GF-D8 (cell line): ENCODE data around the gene FAM227B.
"Not testable (repeated sequence)": the region's sequence is repeated elsewhere in the genome, so short reads cannot be mapped to it uniquely, and the experiment has no call there.

ENCODE experiments used
- DNase-seq: peaks from one replicate; lab custom pipeline; 2025; lab: John Stamatoyannopoulos, UW

Gene FAM227B

GRCh38 chr15:49492830-49493229 is 127.8 kb downstream of the FAM227B start:
- DNase-seq, result no peak

- DNase-seq, result no peak
Measured at GRCh38 chr15:49492151-49492550, 128.5 kb downstream of the FAM227B start.

- no peak for DNase-seq
Measured at GRCh38 chr15:49490966-49491365, 129.7 kb downstream of the FAM227B start.

GRCh38 chr15:49485401-49485800 is 135.2 kb downstream of the FAM227B start:
- DNase-seq, result not testable (repeated sequence)

- DNase-seq, result not testable (repeated sequence)
Measured at GRCh38 chr15:49478982-49479381, 141.6 kb downstream of the FAM227B start.

- DNase-seq, result not testable (repeated sequence)
Measured at GRCh38 chr15:49478021-49478420, 142.6 kb downstream of the FAM227B start.

GRCh38 chr15:49473031-49473430 is 147.6 kb downstream of the FAM227B start:
- no peak for DNase-seq

GRCh38 chr15:49472338-49472737 is 148.3 kb downstream of the FAM227B start:
- no peak for DNase-seq

- no peak for DNase-seq
Measured at GRCh38 chr15:49471733-49472132, 148.9 kb downstream of the FAM227B start.

- DNase-seq, result not testable (repeated sequence)
Measured at GRCh38 chr15:49471248-49471647, 149.4 kb downstream of the FAM227B start.

- DNase-seq, result no peak
Measured at GRCh38 chr15:49468481-49468839, 152.2 kb downstream of the FAM227B start.

- no peak for DNase-seq
Measured at GRCh38 chr15:49467746-49468480, 152.7 kb downstream of the FAM227B start.

- DNase-seq, result no peak
Measured at GRCh38 chr15:49466119-49466518, 154.5 kb downstream of the FAM227B start.

GRCh38 chr15:49464522-49464921 is 156.1 kb downstream of the FAM227B start:
- no peak for DNase-seq

- no peak for DNase-seq
Measured at GRCh38 chr15:49462232-49462844, 158.3 kb downstream of the FAM227B start.

GRCh38 chr15:49460411-49460941 is 160.1 kb downstream of the FAM227B start:
- DNase-seq, result no peak

- DNase-seq, result no peak
Measured at GRCh38 chr15:49458145-49458544, 162.5 kb downstream of the FAM227B start.

GRCh38 chr15:49456166-49456565 is 164.5 kb downstream of the FAM227B start:
- no peak for DNase-seq

GRCh38 chr15:49452595-49452994 is 168.0 kb downstream of the FAM227B start:
- DNase-seq, result no peak

- no peak for DNase-seq
Measured at GRCh38 chr15:49441816-49442215, 178.8 kb downstream of the FAM227B start.

- DNase-seq, result no peak
Measured at GRCh38 chr15:49441356-49441755, 179.3 kb downstream of the FAM227B start.

GRCh38 chr15:49439678-49440395 is 180.8 kb downstream of the FAM227B start:
- no peak for DNase-seq
